Panc1 (cell line): ENCODE results near the gene KRTAP5-2. TPM values are rescaled to one million over a fixed set of nuclear protein-coding genes. Genes with fewer than 3 reads are reported as not detected.

ENCODE experiments used
- ATAC-seq: fragments of 200-7000 bp; cut with Tn5 transposase; 2 replicates; pipeline ENCODE4 v1.9.1; 2020; ENCODE audit warnings: mild to moderate bottlenecking, moderate library complexity
- BruUV-seq: library from RNA; stranded (reverse); fragments of 400-500 nt; replicated peaks from 2 replicates; lab custom pipeline; 2021; lab: Mats Ljungman, UMichigan
- CTCF ChIA-PET: fragments of 300-600 bp; sonication (Branson Sonifier 250); formaldehyde crosslinking; loops from one replicate; lab custom pipeline; 2022; ENCODE audit warnings: antibody characterized with exemption; lab: Charles Lee
- POLR2A ChIA-PET: fragments of 300-600 bp; sonication (Branson Sonifier 250); formaldehyde crosslinking; loops from one replicate; lab custom pipeline; 2022; ENCODE audit warnings: antibody characterized with exemption; lab: Charles Lee
- DNase-seq: peaks from one replicate; pipeline ENCODE4 v3.0.0-alpha.2; 2010; ENCODE audit warnings: low read depth, low spot score
- H3K27ac ChIP-seq: 2 replicates; pipeline ENCODE4 v1.5.1; 2011; ENCODE audit warnings: mild to moderate bottlenecking, low read length, inconsistent platforms
- H3K27me3 ChIP-seq: fragments of 200-500 bp; sonication (Bioruptor generic); 2 replicates; pipeline ENCODE4 v1.6.0; 2014; ENCODE audit warnings: low read length, inconsistent platforms; ENCODE audit not compliant: control insufficient read depth, insufficient read depth
- H3K36me3 ChIP-seq: fragments of 200-500 bp; sonication (Bioruptor generic); 2 replicates; pipeline ENCODE4 v1.5.1; 2014; ENCODE audit warnings: inconsistent platforms, mild to moderate bottlenecking, low read length, moderate library complexity; ENCODE audit not compliant: control insufficient read depth, insufficient read depth
- H3K4me1 ChIP-seq: 2 replicates; pipeline ENCODE4 v1.5.1; 2011; ENCODE audit warnings: inconsistent platforms, mild to moderate bottlenecking, low read length, moderate library complexity; ENCODE audit not compliant: control insufficient read depth, insufficient read depth
- H3K4me3 ChIP-seq, 2 experiments: 2 replicates each; pipeline ENCODE4 v1.5.1; 2011 to 2012; ENCODE audit warnings: low read depth in 2 of 2, low read length in 2 of 2, mild to moderate bottlenecking in 2 of 2, inconsistent platforms in 1 of 2, moderate library complexity in 1 of 2
- H3K9me3 ChIP-seq: fragments of 200-500 bp; sonication (Bioruptor generic); 2 replicates; pipeline ENCODE4 v1.5.1; 2014; ENCODE audit warnings: low read depth, mild to moderate bottlenecking, inconsistent platforms, low read length, moderate library complexity; ENCODE audit not compliant: control insufficient read depth, insufficient read depth
- CTCF ChIP-seq: fragments of 450-650 bp; IDR thresholded peaks from 2 replicates; pipeline ENCODE4 v1.5.1; 2017; ENCODE audit warnings: mild to moderate bottlenecking
- POLR2AphosphoS5 ChIP-seq: IDR thresholded peaks from 2 replicates; pipeline ENCODE4 v1.6.1; 2012; ENCODE audit warnings: mild to moderate bottlenecking, low read depth, low read length, moderate library complexity
- REST ChIP-seq, 2 experiments: IDR thresholded peaks; 2 replicates each; pipeline ENCODE4 v1.6.1; 2011 to 2012; ENCODE audit warnings: low read depth in 2 of 2, control low read depth in 1 of 2, low read length in 1 of 2, mild to moderate bottlenecking in 1 of 2, moderate library complexity in 1 of 2; ENCODE audit not compliant: insufficient read depth in 1 of 2
- SIN3A ChIP-seq: IDR thresholded peaks from 2 replicates; pipeline ENCODE4 v1.6.1; 2012; ENCODE audit warnings: low read depth, mild to moderate bottlenecking, low read length, moderate library complexity, borderline replicate concordance; ENCODE audit not compliant: insufficient read depth
- TCF7L2 ChIP-seq: IDR thresholded peaks from 2 replicates; pipeline ENCODE4 v1.6.1; 2011; ENCODE audit warnings: mild to moderate bottlenecking, low read depth, low read length, inconsistent platforms
- in situ Hi-C: cut with HindIII; loops from 2 replicates; pipeline ENCODE4 v1.10.0; 2016; ENCODE audit warnings: low sequenced_read_pairs, low pct_unique_long_range_greater_than_20kb
- intact Hi-C: fragments of 100-400 bp; cut with micrococcal nuclease; formaldehyde crosslinking; loops from one replicate; pipeline ENCODE4 v1.10.0; 2022; ENCODE audit not compliant: unreplicated experiment
- total RNA-seq: library from RNA; stranded (reverse); gene quantifications from one replicate; pipeline ENCODE4 v1.2.1, GENCODE V29; 2021; ENCODE audit not compliant: unreplicated experiment

The KRTAP5-2 gene
- total RNA-seq, 1 experiment from 2014 or later: not detected

- POLR2A ChIA-PET: no interaction called here
- Histone ChIP-seq H3K4me3 (peak overlapping the region; percentile 50 to 57), H3K27ac (no peak overlapping the region)
These were observed 50.5 kb downstream of the KRTAP5-2 start for GRCh38 chr11:1547467-1548098.

More at GRCh38 chr11:1547467-1548098, 50.5 kb downstream of the KRTAP5-2 start:
- 0 out of 2 replicates have a peak, but pooled peaks cover 2% of the 10 kb centered on the region for H3K27me3 ChIP-seq
- DNase-seq (no peak), ATAC-seq (peak; percentile 43)
- no peaks in the 10 kb centered on the region; the same call in 1 of the 2 replicates for H3K36me3 ChIP-seq
- intact Hi-C loops (loop anchor here (10.0 kb wide), 1 partner anchor 277 kb away; no protein-coding TSS in a partner anchor), in situ Hi-C loops (no loop called here)
- TF ChIP-seq TCF7L2 (no peak), CTCF (no peak), REST (IDR thresholded peaks at IDR 0.05; ENCODE audit: insufficient read depth in 1 of 2, low read depth in 2 of 2, low read length in 1 of 2) (no peak), SIN3A (no peak), POLR2AphosphoS5 (no peak)
- H3K9me3 ChIP-seq: no peaks in the 10 kb centered on the region
- no TSS peak for BruUV-seq
- CTCF ChIA-PET: interaction anchor here (0.5 to 2.3 kb wide), 8 partner anchors 10 to 1345 kb away, joined by 3 to 95 read pairs (median 6); partner anchors contain the start of gene DUSP8
- peaks cover 10% of the 10 kb centered on the region for H3K4me1 ChIP-seq

Other genes starting within 250 kb of the KRTAP5-2 start
- 32.2 TPM for gene BRSK2, start 208.4 kb downstream of the KRTAP5-2 start, total RNA-seq
- 51.2 TPM for gene MOB2, start 111.5 kb downstream of the KRTAP5-2 start, total RNA-seq
- gene DUSP8, start 26.0 kb downstream of the KRTAP5-2 start, total RNA-seq: 5.5 TPM
- gene KRTAP5-1, start 13.0 kb downstream of the KRTAP5-2 start, total RNA-seq: not detected
- gene KRTAP5-3, start 10.2 kb upstream of the KRTAP5-2 start, total RNA-seq: not detected
- gene KRTAP5-4, start 23.8 kb upstream of the KRTAP5-2 start, total RNA-seq: not detected
- gene KRTAP5-5, start 31.5 kb upstream of the KRTAP5-2 start, total RNA-seq: not detected
- gene KRTAP5-6, start 98.9 kb upstream of the KRTAP5-2 start, total RNA-seq: not detected
- gene IFITM10, start 152.3 kb upstream of the KRTAP5-2 start, total RNA-seq: 18.0 TPM
- gene CTSD, start 165.6 kb upstream of the KRTAP5-2 start, total RNA-seq: 1,813 TPM
- gene SYT8, start 236.7 kb upstream of the KRTAP5-2 start, total RNA-seq: 3.5 TPM
- gene TNNI2, start 240.7 kb upstream of the KRTAP5-2 start, total RNA-seq: 0.46 TPM